Eye (tissue), 1 donor: ENCODE measurements around the gene NKX2-1.
"Not testable (repeated sequence)": the region's sequence is repeated elsewhere in the genome, so short reads cannot be mapped to it uniquely, and the experiment has no call there.

ENCODE experiments used
- DNase-seq: peaks from one replicate; pipeline ENCODE4 v3.0.0-alpha.2; 2015

The NKX2-1 gene

GRCh38 chr14:36505181-36505815 is 14.7 kb downstream of the NKX2-1 start:
- peak; percentile 62 for DNase-seq

GRCh38 chr14:36504771-36505175 is 15.3 kb downstream of the NKX2-1 start:
- DNase-seq = peak; percentile 72

- peak; percentile 71 for DNase-seq
Measured at GRCh38 chr14:36503771-36504741, 16.0 kb downstream of the NKX2-1 start.

- peak; percentile 38 for DNase-seq
Measured at GRCh38 chr14:36502558-36503508, 17.2 kb downstream of the NKX2-1 start.

- no peak for DNase-seq
Measured at GRCh38 chr14:36498938-36499337, 21.1 kb downstream of the NKX2-1 start.

- no peak for DNase-seq
Measured at GRCh38 chr14:36496346-36496745, 23.7 kb downstream of the NKX2-1 start.

- peak; percentile 47 for DNase-seq
Measured at GRCh38 chr14:36495666-36496065, 24.4 kb downstream of the NKX2-1 start.

- peak; percentile 20 for DNase-seq
Measured at GRCh38 chr14:36493761-36494160, 26.3 kb downstream of the NKX2-1 start.

GRCh38 chr14:36485773-36486172 is 34.3 kb downstream of the NKX2-1 start:
- DNase-seq = no peak

GRCh38 chr14:36479344-36479743 is 40.7 kb downstream of the NKX2-1 start:
- no peak for DNase-seq

- DNase-seq = no peak
Measured at GRCh38 chr14:36478782-36479181, 41.2 kb downstream of the NKX2-1 start.

GRCh38 chr14:36477266-36477665 is 42.8 kb downstream of the NKX2-1 start:
- no peak for DNase-seq

GRCh38 chr14:36476061-36476460 is 44.0 kb downstream of the NKX2-1 start:
- not testable (repeated sequence) for DNase-seq

- DNase-seq = no peak
Measured at GRCh38 chr14:36474593-36474992, 45.4 kb downstream of the NKX2-1 start.

GRCh38 chr14:36471431-36471830 is 48.6 kb downstream of the NKX2-1 start:
- DNase-seq = no peak

GRCh38 chr14:36467332-36467731 is 52.7 kb downstream of the NKX2-1 start:
- no peak for DNase-seq
